HEK293 (cell line): ENCODE results near the gene VPS35L.
A peak's percentile ranks its signal among the peaks of the same experiment; 100 is the strongest.
"Not testable (repeated sequence)": the region's sequence is repeated elsewhere in the genome, so short reads cannot be mapped to it uniquely, and the experiment has no call there.

ENCODE experiments used
- CTCF ChIA-PET: fragments of 350-600 bp; formaldehyde crosslinking; extraction: SDS; loops from one replicate; lab custom pipeline; 2021; ENCODE audit warnings: antibody characterized with exemption; lab: Yijun Ruan, JAX
- POLR2A ChIA-PET: fragments of 300-600 bp; formaldehyde crosslinking; extraction: SDS; loops from one replicate; lab custom pipeline; 2020; ENCODE audit warnings: antibody characterized with exemption, inconsistent platforms; lab: Yijun Ruan, JAX
- H3K27ac ChIP-seq: fragments of 200-500 bp; sonication (Bioruptor generic); 2 replicates; pipeline ENCODE4 v1.5.1; 2014; ENCODE audit warnings: low read depth, low read length, control low read depth, inconsistent platforms; ENCODE audit errors: extremely low read depth
- H3K36me3 ChIP-seq, 2 experiments: fragments of 200-500 bp in 1 of 2; sonication (Bioruptor generic) in 1 of 2; 1 replicate in 1 of 2; 2 replicates in 1 of 2; pipeline ENCODE4 v1.5.1; 2014 to 2017; ENCODE audit warnings: inconsistent platforms in 2 of 2, low read length in 2 of 2; ENCODE audit not compliant: control insufficient read depth in 2 of 2, insufficient read depth in 1 of 2
- H3K4me1 ChIP-seq: fragments of 200-500 bp; sonication (Bioruptor generic); 2 replicates; pipeline ENCODE4 v1.5.1; 2014; ENCODE audit warnings: mild to moderate bottlenecking, low read length, inconsistent platforms; ENCODE audit not compliant: control insufficient read depth, insufficient read depth
- H3K4me3 ChIP-seq: 2 replicates; pipeline ENCODE4 v1.5.1; 2011; ENCODE audit warnings: low read depth, mild to moderate bottlenecking, control low read depth, low read length, moderate library complexity
- H3K9me3 ChIP-seq: fragments of 200-500 bp; sonication (Bioruptor generic); 2 replicates; pipeline ENCODE4 v1.5.1; 2014; ENCODE audit warnings: low read depth, low read length, inconsistent platforms; ENCODE audit not compliant: control insufficient read depth, insufficient read depth
- FEZF1 ChIP-seq: fragments of 450-650 bp; formaldehyde crosslinking; IDR thresholded peaks from 2 replicates; pipeline ENCODE4 v1.5.1; 2016; ENCODE audit warnings: missing biosample characterization, missing genetic modification characterization
- KLF16 ChIP-seq: fragments of 450-650 bp; formaldehyde crosslinking; IDR thresholded peaks from 2 replicates; pipeline ENCODE4 v1.5.1; 2017; ENCODE audit warnings: missing biosample characterization, missing genetic modification characterization
- REPIN1 ChIP-seq: fragments of 450-650 bp; formaldehyde crosslinking; IDR thresholded peaks from 2 replicates; pipeline ENCODE4 v1.5.1; 2017; ENCODE audit warnings: missing biosample characterization, missing genetic modification characterization, low read depth
- YY1 ChIP-seq: fragments of 450-650 bp; formaldehyde crosslinking; IDR thresholded peaks from 2 replicates; pipeline ENCODE4 v1.5.1; 2018; ENCODE audit warnings: missing biosample characterization, missing genetic modification characterization
- ZNF133 ChIP-seq: fragments of 450-650 bp; formaldehyde crosslinking; IDR thresholded peaks from 2 replicates; pipeline ENCODE4 v1.5.1; 2016; ENCODE audit warnings: missing biosample characterization, missing genetic modification characterization
- ZNF174 ChIP-seq: fragments of 450-650 bp; formaldehyde crosslinking; IDR thresholded peaks from 2 replicates; pipeline ENCODE4 v1.5.0; 2017; ENCODE audit warnings: missing biosample characterization, mild to moderate bottlenecking, missing genetic modification characterization
- ZNF175 ChIP-seq: fragments of 450-650 bp; formaldehyde crosslinking; IDR thresholded peaks from 2 replicates; pipeline ENCODE4 v1.5.1; 2016; ENCODE audit warnings: missing biosample characterization, missing genetic modification characterization
- ZNF184 ChIP-seq: fragments of 450-650 bp; IDR thresholded peaks from 2 replicates; pipeline ENCODE4 v1.5.1; 2018; ENCODE audit warnings: missing biosample characterization, mild to moderate bottlenecking, missing genetic modification characterization
- ZNF335 ChIP-seq: fragments of 450-650 bp; formaldehyde crosslinking; conservative IDR thresholded peaks from 2 replicates; pipeline ENCODE4 v1.5.1; 2016; ENCODE audit warnings: missing biosample characterization, missing genetic modification characterization
- ZNF510 ChIP-seq: fragments of 450-650 bp; formaldehyde crosslinking; IDR thresholded peaks from 2 replicates; pipeline ENCODE4 v1.5.1; 2018; ENCODE audit warnings: mild to moderate bottlenecking, missing genetic modification characterization, missing biosample characterization; ENCODE audit not compliant: insufficient replicate concordance
- ZNF529 ChIP-seq: fragments of 450-650 bp; formaldehyde crosslinking; IDR thresholded peaks from 2 replicates; pipeline ENCODE4 v1.5.1; 2017; ENCODE audit warnings: missing genetic modification characterization, missing biosample characterization; ENCODE audit not compliant: insufficient replicate concordance
- ZNF768 ChIP-seq: fragments of 450-650 bp; formaldehyde crosslinking; IDR thresholded peaks from 2 replicates; pipeline ENCODE4 v1.5.1; 2018; ENCODE audit warnings: missing biosample characterization, mild to moderate bottlenecking, missing genetic modification characterization
- TF ChIP-seq, protein P1 (sequence below): fragments of 450-650 bp; formaldehyde crosslinking; IDR thresholded peaks from 2 replicates; pipeline ENCODE4 v1.5.1; 2016; ENCODE audit warnings: missing biosample characterization, missing genetic modification characterization, borderline replicate concordance
- TF ChIP-seq, protein P2 (sequence below): fragments of 450-650 bp; formaldehyde crosslinking; IDR thresholded peaks from 2 replicates; pipeline ENCODE4 v1.5.1; 2016; ENCODE audit warnings: missing biosample characterization, missing genetic modification characterization
- TF ChIP-seq, protein P3 (sequence below): fragments of 450-650 bp; formaldehyde crosslinking; IDR thresholded peaks from 2 replicates; pipeline ENCODE4 v1.5.1; 2017; ENCODE audit warnings: missing biosample characterization, missing genetic modification characterization
- TF ChIP-seq, protein P4 (sequence below): fragments of 450-650 bp; IDR thresholded peaks from 2 replicates; pipeline ENCODE4 v1.5.1; 2018; ENCODE audit warnings: missing biosample characterization, missing genetic modification characterization
- TF ChIP-seq, protein P5 (sequence below): fragments of 450-650 bp; formaldehyde crosslinking; IDR thresholded peaks from 2 replicates; pipeline ENCODE4 v1.5.1; 2016; ENCODE audit warnings: missing biosample characterization, missing genetic modification characterization
- TF ChIP-seq, protein P6 (sequence below): fragments of 450-650 bp; formaldehyde crosslinking; IDR thresholded peaks from 2 replicates; pipeline ENCODE4 v1.5.1; 2016; ENCODE audit warnings: missing biosample characterization, missing genetic modification characterization, low read depth

VPS35L gene

DNA sequence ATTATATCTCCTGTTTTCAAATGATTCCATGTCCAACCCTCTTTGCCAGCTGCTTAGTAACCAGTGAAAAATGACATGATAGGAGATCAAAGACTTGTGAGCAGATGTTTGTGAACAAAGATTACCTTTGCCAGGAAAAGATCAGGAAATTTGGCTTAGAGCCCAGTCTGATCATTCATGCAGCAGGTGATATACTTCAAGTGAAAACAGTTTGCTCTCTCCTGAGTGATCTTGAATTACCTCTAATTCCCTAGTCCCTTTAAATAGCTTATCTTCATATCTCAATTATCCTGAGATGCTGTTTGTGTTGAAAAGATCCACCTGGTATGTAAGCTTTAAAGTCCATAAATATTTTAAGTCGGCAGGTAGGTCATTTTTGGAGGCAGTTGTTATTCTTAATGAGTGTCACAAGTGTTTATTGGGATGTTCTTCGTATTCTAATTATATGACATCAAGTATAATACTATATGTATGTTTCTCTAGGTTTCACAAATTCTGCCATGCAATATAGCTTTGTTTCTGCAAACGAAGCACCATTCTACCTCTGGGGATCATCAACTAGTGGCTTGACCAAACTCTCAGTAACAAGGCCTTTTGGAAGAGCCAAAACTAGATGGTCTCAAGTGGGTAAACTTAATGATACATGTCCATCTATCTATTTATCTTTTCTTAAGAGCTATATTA lies 13.2 kb upstream of the VPS35L start:
- no peak for TF ChIP-seq ZNF768
- TF ChIP-seq, protein P1, sequence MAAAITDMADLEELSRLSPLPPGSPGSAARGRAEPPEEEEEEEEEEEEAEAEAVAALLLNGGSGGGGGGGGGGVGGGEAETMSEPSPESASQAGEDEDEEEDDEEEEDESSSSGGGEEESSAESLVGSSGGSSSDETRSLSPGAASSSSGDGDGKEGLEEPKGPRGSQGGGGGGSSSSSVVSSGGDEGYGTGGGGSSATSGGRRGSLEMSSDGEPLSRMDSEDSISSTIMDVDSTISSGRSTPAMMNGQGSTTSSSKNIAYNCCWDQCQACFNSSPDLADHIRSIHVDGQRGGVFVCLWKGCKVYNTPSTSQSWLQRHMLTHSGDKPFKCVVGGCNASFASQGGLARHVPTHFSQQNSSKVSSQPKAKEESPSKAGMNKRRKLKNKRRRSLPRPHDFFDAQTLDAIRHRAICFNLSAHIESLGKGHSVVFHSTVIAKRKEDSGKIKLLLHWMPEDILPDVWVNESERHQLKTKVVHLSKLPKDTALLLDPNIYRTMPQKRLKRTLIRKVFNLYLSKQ = no peak
- no peak for TF ChIP-seq ZNF133 (tag by site-specific recombination)
- 0 out of 2 replicates have a peak overlapping the region, but pooled peaks have one; percentile 4 for H3K27ac ChIP-seq
- H3K4me3 ChIP-seq = no peak overlapping the region
- no peaks in the 10 kb centered on the region for H3K9me3 ChIP-seq
- CTCF ChIA-PET = interaction anchor here (0.8 kb wide), 1 partner anchor 13 kb away, joined by 5 read pairs; the partner anchor contains the start of gene VPS35L
- no peaks in the 10 kb centered on the region for H3K4me1 ChIP-seq
- POLR2A ChIA-PET = no interaction called here
- peaks cover 42 to 80% of the 10 kb centered on the region in 2 experiments for H3K36me3 ChIP-seq

DNA sequence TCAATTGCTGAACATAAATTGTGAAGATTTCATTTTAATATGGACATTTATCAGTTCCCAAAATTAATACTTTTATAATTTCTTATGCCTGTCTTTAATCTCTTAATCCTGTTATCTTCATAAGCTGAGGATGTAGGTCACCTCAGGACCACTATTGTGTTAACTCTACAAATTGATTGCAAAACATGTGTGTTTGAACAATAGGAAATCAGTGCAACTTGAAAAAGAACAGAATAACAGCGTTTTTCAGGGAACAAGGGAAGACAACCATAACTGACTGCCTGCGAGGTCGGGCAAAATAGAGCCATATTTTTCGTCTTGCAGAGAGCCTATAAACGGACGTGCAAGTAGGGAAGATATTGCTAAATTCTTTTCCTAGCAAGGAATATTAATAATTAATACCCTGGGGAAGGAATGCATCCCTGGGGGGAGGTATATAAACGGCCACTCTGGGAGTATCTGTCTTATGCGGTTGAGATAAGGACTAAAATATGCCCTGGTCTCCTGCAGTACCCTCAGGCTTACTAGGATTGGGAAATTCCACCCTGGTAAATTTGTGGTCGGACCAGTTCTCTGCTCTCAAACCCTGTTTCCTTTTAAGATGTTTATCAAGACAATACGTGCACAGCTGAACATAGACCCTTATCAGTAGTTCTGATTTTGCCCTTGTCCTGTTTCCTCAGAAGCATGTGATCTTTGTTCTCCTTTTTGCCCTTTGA lies 12.1 kb upstream of the VPS35L start:
- peaks cover 40 to 84% of the 10 kb centered on the region in 2 experiments for H3K36me3 ChIP-seq
- POLR2A ChIA-PET = not testable (repeated sequence)

DNA sequence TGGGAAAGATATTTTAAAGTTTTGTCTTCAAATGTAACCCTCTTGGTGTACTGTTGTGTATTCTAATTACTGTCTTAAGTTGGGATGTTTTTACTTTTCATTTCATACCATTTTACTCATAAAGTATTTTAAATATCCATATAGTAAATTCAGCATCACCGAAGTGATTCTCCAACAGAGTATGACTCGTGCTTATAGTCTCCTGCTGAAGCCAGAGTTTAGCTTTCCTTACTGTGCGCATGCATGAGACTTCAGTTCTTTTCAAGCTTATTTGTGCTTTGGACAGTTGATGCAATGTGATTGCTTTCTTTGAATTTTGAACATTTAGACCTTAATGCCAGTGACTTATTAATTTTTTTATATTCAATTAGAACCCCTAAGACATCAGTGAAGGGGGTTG lies 7.4 kb upstream of the VPS35L start:
- no peaks in the 10 kb centered on the region for H3K9me3 ChIP-seq
- H3K4me1 ChIP-seq = no peaks in the 10 kb centered on the region
- H3K36me3 ChIP-seq = peaks cover 44 to 85% of the 10 kb centered on the region in 2 experiments
- H3K27ac ChIP-seq = no peak overlapping the region
- ChIA-PET CTCF (interaction anchor here (0.5 kb wide), 1 partner anchor 147 kb away, joined by 3 read pairs; no protein-coding TSS in a partner anchor), POLR2A (no interaction called here)
- no peak overlapping the region for H3K4me3 ChIP-seq
- no peak for TF ChIP-seq REPIN1
- TF ChIP-seq KLF16 (tag by site-specific recombination) = no peak
- TF ChIP-seq ZNF335 = no peak
- TF ChIP-seq, protein P2, sequence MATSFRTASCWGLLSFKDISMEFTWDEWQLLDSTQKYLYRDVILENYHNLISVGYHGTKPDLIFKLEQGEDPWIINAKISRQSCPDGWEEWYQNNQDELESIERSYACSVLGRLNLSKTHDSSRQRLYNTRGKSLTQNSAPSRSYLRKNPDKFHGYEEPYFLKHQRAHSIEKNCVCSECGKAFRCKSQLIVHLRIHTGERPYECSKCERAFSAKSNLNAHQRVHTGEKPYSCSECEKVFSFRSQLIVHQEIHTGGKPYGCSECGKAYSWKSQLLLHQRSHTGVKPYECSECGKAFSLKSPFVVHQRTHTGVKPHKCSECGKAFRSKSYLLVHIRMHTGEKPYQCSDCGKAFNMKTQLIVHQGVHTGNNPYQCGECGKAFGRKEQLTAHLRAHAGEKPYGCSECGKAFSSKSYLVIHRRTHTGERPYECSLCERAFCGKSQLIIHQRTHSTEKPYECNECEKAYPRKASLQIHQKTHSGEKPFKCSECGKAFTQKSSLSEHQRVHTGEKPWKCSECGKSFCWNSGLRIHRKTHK = no peak
- TF ChIP-seq, protein P3, sequence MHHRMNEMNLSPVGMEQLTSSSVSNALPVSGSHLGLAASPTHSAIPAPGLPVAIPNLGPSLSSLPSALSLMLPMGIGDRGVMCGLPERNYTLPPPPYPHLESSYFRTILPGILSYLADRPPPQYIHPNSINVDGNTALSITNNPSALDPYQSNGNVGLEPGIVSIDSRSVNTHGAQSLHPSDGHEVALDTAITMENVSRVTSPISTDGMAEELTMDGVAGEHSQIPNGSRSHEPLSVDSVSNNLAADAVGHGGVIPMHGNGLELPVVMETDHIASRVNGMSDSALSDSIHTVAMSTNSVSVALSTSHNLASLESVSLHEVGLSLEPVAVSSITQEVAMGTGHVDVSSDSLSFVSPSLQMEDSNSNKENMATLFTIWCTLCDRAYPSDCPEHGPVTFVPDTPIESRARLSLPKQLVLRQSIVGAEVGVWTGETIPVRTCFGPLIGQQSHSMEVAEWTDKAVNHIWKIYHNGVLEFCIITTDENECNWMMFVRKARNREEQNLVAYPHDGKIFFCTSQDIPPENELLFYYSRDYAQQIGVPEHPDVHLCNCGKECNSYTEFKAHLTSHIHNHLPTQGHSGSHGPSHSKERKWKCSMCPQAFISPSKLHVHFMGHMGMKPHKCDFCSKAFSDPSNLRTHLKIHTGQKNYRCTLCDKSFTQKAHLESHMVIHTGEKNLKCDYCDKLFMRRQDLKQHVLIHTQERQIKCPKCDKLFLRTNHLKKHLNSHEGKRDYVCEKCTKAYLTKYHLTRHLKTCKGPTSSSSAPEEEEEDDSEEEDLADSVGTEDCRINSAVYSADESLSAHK (tag by site-specific recombination) = no peak
- TF ChIP-seq ZNF175 (tag by site-specific recombination) = no peak
- TF ChIP-seq ZNF529 (tag by site-specific recombination) = no peak
- TF ChIP-seq, protein P4, sequence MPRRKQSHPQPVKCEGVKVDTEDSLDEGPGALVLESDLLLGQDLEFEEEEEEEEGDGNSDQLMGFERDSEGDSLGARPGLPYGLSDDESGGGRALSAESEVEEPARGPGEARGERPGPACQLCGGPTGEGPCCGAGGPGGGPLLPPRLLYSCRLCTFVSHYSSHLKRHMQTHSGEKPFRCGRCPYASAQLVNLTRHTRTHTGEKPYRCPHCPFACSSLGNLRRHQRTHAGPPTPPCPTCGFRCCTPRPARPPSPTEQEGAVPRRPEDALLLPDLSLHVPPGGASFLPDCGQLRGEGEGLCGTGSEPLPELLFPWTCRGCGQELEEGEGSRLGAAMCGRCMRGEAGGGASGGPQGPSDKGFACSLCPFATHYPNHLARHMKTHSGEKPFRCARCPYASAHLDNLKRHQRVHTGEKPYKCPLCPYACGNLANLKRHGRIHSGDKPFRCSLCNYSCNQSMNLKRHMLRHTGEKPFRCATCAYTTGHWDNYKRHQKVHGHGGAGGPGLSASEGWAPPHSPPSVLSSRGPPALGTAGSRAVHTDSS (tag by site-specific recombination) = no peak
- no peak for TF ChIP-seq FEZF1
- no peak for TF ChIP-seq ZNF510
- TF ChIP-seq ZNF184 (tag by site-specific recombination) = no peak
- TF ChIP-seq, protein P5, sequence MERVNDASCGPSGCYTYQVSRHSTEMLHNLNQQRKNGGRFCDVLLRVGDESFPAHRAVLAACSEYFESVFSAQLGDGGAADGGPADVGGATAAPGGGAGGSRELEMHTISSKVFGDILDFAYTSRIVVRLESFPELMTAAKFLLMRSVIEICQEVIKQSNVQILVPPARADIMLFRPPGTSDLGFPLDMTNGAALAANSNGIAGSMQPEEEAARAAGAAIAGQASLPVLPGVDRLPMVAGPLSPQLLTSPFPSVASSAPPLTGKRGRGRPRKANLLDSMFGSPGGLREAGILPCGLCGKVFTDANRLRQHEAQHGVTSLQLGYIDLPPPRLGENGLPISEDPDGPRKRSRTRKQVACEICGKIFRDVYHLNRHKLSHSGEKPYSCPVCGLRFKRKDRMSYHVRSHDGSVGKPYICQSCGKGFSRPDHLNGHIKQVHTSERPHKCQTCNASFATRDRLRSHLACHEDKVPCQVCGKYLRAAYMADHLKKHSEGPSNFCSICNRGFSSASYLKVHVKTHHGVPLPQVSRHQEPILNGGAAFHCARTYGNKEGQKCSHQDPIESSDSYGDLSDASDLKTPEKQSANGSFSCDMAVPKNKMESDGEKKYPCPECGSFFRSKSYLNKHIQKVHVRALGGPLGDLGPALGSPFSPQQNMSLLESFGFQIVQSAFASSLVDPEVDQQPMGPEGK (tag by site-specific recombination) = no peak
- TF ChIP-seq YY1 (tag by site-specific recombination) = no peak
- TF ChIP-seq, protein P6, sequence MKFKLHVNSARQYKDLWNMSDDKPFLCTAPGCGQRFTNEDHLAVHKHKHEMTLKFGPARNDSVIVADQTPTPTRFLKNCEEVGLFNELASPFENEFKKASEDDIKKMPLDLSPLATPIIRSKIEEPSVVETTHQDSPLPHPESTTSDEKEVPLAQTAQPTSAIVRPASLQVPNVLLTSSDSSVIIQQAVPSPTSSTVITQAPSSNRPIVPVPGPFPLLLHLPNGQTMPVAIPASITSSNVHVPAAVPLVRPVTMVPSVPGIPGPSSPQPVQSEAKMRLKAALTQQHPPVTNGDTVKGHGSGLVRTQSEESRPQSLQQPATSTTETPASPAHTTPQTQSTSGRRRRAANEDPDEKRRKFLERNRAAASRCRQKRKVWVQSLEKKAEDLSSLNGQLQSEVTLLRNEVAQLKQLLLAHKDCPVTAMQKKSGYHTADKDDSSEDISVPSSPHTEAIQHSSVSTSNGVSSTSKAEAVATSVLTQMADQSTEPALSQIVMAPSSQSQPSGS (tag by site-specific recombination) = no peak
- TF ChIP-seq ZNF174 = no peak

More for the DNA sequence above, 12.1 kb upstream of the VPS35L start:
- H3K4me1 ChIP-seq, H3K9me3 ChIP-seq, CTCF ChIA-PET, H3K27ac ChIP-seq, H3K4me3 ChIP-seq: not testable (repeated sequence)
